Effector memory CD4-positive, alpha-beta T cell (primary cell): ENCODE results near the gene TMPRSS6.

Experiments used
- DNase-seq, 3 donors: peaks; one replicate each; pipeline ENCODE4 v3.0.0-alpha.2; 2020
- H3K27ac ChIP-seq: 2 replicates; pipeline ENCODE4 v1.7.0; 2013; ENCODE audit warnings: mild to moderate bottlenecking, low read length, moderate library complexity; ENCODE audit not compliant: insufficient read depth, poor library complexity, severe bottlenecking
- H3K27me3 ChIP-seq: replicated peaks from 2 replicates; pipeline ENCODE4 v1.7.0; 2013; ENCODE audit warnings: mild to moderate bottlenecking, low read length; ENCODE audit not compliant: insufficient read depth, control insufficient read depth, poor library complexity, severe bottlenecking
- H3K36me3 ChIP-seq: 2 replicates; pipeline ENCODE4 v1.7.0; 2013; ENCODE audit warnings: mild to moderate bottlenecking, low read length, moderate library complexity; ENCODE audit not compliant: control insufficient read depth, insufficient read depth
- H3K4me1 ChIP-seq: 2 replicates; pipeline ENCODE4 v1.7.0; 2013; ENCODE audit warnings: low read length, mild to moderate bottlenecking; ENCODE audit not compliant: control insufficient read depth, insufficient read depth, poor library complexity, severe bottlenecking
- H3K4me3 ChIP-seq: 2 replicates; pipeline ENCODE4 v1.7.0; 2013; ENCODE audit warnings: low read length, low read depth, mild to moderate bottlenecking; ENCODE audit not compliant: insufficient read depth, poor library complexity, severe bottlenecking
- H3K9me3 ChIP-seq: 2 replicates; pipeline ENCODE4 v1.7.0; 2013; ENCODE audit warnings: mild to moderate bottlenecking, low read length, moderate library complexity; ENCODE audit not compliant: control insufficient read depth

TMPRSS6 gene

GRCh38 chr22:37103656-37104452 lies 5.7 kb downstream of the TMPRSS6 start:
- DNase-seq: no peak
- H3K27me3 ChIP-seq: no peaks in the 10 kb centered on the region
- H3K27ac ChIP-seq: no peak overlapping the region
- H3K9me3 ChIP-seq: no peaks in the 10 kb centered on the region
- H3K36me3 ChIP-seq: no peaks in the 10 kb centered on the region
- H3K4me3 ChIP-seq: no peak overlapping the region
- no peaks in the 10 kb centered on the region for H3K4me1 ChIP-seq

DNA sequence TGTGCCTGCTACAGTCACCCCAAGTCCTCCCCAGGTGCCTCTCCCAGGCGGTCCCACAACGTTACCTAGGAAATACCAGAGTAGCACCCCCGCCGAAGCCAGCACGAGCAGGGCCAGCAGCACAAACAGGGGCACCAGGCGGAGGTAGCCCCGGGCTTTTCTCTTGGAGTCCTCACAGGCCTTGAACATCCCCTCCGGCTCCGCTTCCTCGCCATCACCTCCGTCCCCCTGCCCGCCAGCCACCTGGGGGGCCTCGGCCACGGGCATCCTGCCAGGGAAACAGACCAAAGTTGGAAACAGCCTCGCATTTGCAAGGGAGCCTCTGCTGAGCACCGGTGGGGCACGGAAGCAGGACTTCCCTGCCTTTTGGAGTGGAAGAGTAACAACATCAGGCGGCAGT lies 6.4 kb downstream of the TMPRSS6 start:
- no peak for DNase-seq
- Histone ChIP-seq H3K27ac (no peak overlapping the region), H3K36me3 (no peaks in the 10 kb centered on the region), H3K4me1 (no peaks in the 10 kb centered on the region), H3K9me3 (no peaks in the 10 kb centered on the region), H3K4me3 (no peak overlapping the region), H3K27me3 (no peaks in the 10 kb centered on the region)

DNA sequence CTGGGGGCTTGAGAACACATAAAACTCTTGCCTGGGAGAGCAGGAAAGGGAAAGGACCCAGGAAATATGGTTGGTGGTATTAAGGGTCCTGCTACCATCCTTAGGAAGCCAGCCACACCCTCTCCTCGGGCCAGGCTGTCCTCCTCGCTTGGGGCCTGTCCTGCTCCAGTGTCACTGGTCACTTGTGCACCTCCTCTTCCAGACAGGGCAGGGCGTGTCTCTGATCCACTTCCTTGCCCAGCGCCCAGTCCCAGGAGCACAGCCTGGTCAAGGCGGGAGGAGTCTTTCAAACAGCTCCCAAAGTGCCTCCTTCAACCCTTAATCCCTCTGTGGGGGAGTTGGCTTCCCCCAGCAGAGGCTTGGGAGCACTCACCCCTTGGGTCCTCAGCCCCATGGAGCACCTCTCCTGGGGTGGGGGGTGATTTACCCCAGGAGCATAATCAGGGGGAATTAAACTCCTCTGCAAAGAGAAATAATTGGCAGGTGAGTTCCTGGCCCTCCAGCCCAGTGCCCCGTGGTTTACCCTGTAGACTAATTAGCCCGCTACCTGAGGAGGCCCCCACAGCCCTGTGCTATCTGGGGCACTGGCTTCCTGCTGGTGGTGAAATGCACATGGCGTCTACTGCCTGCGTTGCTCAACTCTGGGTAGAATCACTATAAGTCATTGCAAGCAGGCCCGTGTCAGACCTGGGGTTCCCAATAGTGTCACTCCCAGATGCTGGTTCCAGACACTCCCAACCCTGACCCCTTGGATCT lies 8.0 kb downstream of the TMPRSS6 start:
- Histone ChIP-seq H3K4me3 (no peak overlapping the region), H3K27me3 (no peaks in the 10 kb centered on the region), H3K27ac (no peak overlapping the region), H3K4me1 (no peaks in the 10 kb centered on the region), H3K9me3 (no peaks in the 10 kb centered on the region), H3K36me3 (no peaks in the 10 kb centered on the region)
- no peak for DNase-seq

DNA sequence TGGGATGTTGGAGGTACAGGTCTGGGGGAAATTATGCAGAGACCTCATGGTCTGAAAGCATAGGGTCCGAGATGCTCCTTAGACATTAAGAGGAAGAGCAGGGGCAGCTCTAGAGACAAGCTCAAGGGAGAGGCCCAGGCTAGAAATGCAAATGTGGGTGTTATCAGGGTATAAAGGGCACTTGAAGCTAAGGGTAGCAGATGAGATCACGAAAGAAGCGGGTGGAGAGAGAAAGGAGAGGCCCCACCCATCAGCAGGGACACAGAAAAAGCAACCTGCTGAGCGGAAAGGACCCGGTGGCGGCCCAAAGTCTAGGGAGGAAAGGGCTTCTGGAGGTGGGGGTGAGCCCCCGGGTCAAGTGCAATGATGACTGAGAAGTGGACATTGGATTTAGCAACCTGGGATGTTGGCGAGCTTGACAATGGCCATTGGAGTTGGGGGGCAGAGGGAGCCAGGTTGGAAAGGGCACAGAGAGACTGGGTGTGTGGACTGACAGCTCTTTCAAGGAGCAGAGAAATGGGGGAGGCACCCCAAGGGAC lies 8.9 kb downstream of the TMPRSS6 start:
- Histone ChIP-seq H3K27me3 (peaks cover 6% of the 10 kb centered on the region), H3K9me3 (no peaks in the 10 kb centered on the region), H3K4me1 (no peaks in the 10 kb centered on the region), H3K27ac (no peak overlapping the region), H3K4me3 (no peak overlapping the region), H3K36me3 (no peaks in the 10 kb centered on the region)
- DNase-seq: no peak

DNA sequence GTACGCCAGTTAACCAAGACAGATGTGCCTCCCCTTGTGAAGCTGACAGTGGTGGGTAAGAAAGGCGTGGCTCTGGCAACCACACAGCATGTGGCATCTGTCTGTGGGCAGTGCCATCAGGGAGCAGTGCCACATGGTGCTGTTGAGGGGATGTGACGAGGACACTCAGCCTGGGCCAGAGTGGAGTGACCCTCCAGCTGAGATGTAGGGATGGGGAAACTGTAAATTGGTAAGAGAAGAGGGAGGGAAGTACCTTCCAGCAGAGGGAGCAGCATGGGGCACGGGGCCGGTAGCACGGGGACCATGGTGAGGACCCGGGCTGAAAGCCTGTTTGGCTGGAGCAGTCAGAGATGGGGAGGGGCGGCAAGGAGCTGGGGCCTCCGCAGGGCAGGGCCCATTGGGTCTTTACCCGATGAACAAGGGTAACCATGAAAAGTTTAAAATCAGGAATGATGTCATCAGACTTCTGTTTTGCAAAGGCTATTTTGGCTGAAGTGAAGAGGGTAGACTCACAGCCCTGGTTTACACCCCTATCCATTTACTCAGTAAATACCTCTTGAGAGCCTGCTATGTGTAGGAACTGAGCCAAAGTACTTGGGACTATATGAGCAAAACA lies 10.4 kb downstream of the TMPRSS6 start:
- DNase-seq: no peak
- H3K36me3 ChIP-seq: no peaks in the 10 kb centered on the region
- peaks cover 6% of the 10 kb centered on the region for H3K27me3 ChIP-seq

GRCh38 chr22:37097346-37097745 lies 12.2 kb downstream of the TMPRSS6 start:
- DNase-seq: no peak
- no peak overlapping the region for H3K4me3 ChIP-seq
- H3K27me3 ChIP-seq: peaks cover 6% of the 10 kb centered on the region
- H3K9me3 ChIP-seq: no peaks in the 10 kb centered on the region
- H3K4me1 ChIP-seq: no peaks in the 10 kb centered on the region
- H3K36me3 ChIP-seq: no peaks in the 10 kb centered on the region
- no peak overlapping the region for H3K27ac ChIP-seq

More for the DNA sequence above, 10.4 kb downstream of the TMPRSS6 start:
- no peaks in the 10 kb centered on the region for H3K4me1 ChIP-seq
- H3K27ac ChIP-seq: no peak overlapping the region
- no peaks in the 10 kb centered on the region for H3K9me3 ChIP-seq
- H3K4me3 ChIP-seq: no peak overlapping the region

DNA sequence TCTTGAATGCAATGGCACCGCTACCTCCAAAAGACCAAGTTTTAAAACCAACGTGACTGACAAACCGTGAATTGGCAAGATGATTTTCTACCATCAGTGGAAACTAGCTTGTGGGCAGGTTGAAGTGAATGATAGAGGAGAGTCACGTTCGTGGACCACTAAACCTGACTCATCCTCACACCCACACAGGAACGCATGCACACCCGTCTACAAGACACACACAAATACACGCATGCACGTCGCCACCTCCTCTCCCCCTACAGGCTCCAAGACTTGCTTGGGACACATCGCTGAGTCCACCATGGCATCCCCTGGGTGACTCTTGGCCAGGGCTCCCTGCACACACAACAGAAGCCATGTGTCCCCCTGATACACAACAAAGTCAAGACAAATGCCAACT lies 14.4 kb downstream of the TMPRSS6 start:
- no peak for DNase-seq
- H3K9me3 ChIP-seq: no peaks in the 10 kb centered on the region

GRCh38 chr22:37094239-37094638 lies 15.3 kb downstream of the TMPRSS6 start:
- no peak for DNase-seq
- no peaks in the 10 kb centered on the region for H3K36me3 ChIP-seq
- H3K27me3 ChIP-seq: peaks cover 6% of the 10 kb centered on the region
- no peak overlapping the region for H3K27ac ChIP-seq
- H3K4me3 ChIP-seq: no peak overlapping the region
- H3K9me3 ChIP-seq: no peaks in the 10 kb centered on the region
- H3K4me1 ChIP-seq: no peaks in the 10 kb centered on the region

More for the DNA sequence above, 14.4 kb downstream of the TMPRSS6 start:
- Histone ChIP-seq H3K27ac (no peak overlapping the region), H3K27me3 (peaks cover 6% of the 10 kb centered on the region), H3K4me3 (no peak overlapping the region), H3K36me3 (no peaks in the 10 kb centered on the region), H3K4me1 (no peaks in the 10 kb centered on the region)

- H3K27me3 ChIP-seq: peaks cover 6% of the 10 kb centered on the region
Measured at GRCh38 chr22:37092997-37093396, 16.5 kb downstream of the TMPRSS6 start.

More at GRCh38 chr22:37092997-37093396, 16.5 kb downstream of the TMPRSS6 start:
- Histone ChIP-seq H3K9me3 (no peaks in the 10 kb centered on the region), H3K4me3 (no peak overlapping the region), H3K27ac (no peak overlapping the region), H3K4me1 (no peaks in the 10 kb centered on the region), H3K36me3 (no peaks in the 10 kb centered on the region)
- no peak for DNase-seq
